Stimulated activated naive CD4-positive, alpha-beta T cell treated with Interleukin-2 at 50 U/mL for 16 hours (primary cell): ENCODE measurements around the gene CDKN2AIPNL.
A peak's percentile ranks its signal among the peaks of the same experiment; 100 is the strongest.

Source experiments
- DNase-seq: peaks from one replicate; lab custom pipeline; 2025; lab: John Stamatoyannopoulos, UW

Gene CDKN2AIPNL

GRCh38 chr5:134411546-134412266 lies at the start of gene CDKN2AIPNL:
Gene CDKN2AIPNL (minus strand): TSS chr5:134411881. CDS start chr5:134411854, 27 bp downstream.
- peak; percentile 87 for DNase-seq

- no peak for DNase-seq
Measured at GRCh38 chr5:134460551-134460950, 48.9 kb upstream of the CDKN2AIPNL start.

GRCh38 chr5:134459491-134459890 lies 47.8 kb upstream of the CDKN2AIPNL start:
- DNase-seq: no peak

- DNase-seq: no peak
Measured at GRCh38 chr5:134459010-134459403, 47.3 kb upstream of the CDKN2AIPNL start.

- no peak for DNase-seq
Measured at GRCh38 chr5:134458234-134459009, 46.7 kb upstream of the CDKN2AIPNL start.

- no peak for DNase-seq
Measured at GRCh38 chr5:134457801-134458200, 46.1 kb upstream of the CDKN2AIPNL start.

- no peak for DNase-seq
Measured at GRCh38 chr5:134456825-134457224, 45.1 kb upstream of the CDKN2AIPNL start.

GRCh38 chr5:134455466-134455865 lies 43.8 kb upstream of the CDKN2AIPNL start:
- no peak for DNase-seq

- no peak for DNase-seq
Measured at GRCh38 chr5:134453016-134453415, 41.3 kb upstream of the CDKN2AIPNL start.

GRCh38 chr5:134451936-134452505 lies 40.3 kb upstream of the CDKN2AIPNL start:
- no peak for DNase-seq

GRCh38 chr5:134451225-134451935 lies 39.7 kb upstream of the CDKN2AIPNL start:
- DNase-seq: no peak

- no peak for DNase-seq
Measured at GRCh38 chr5:134450374-134450773, 38.7 kb upstream of the CDKN2AIPNL start.

- no peak for DNase-seq
Measured at GRCh38 chr5:134449167-134449566, 37.5 kb upstream of the CDKN2AIPNL start.

- DNase-seq: no peak
Measured at GRCh38 chr5:134447815-134448520, 36.3 kb upstream of the CDKN2AIPNL start.

GRCh38 chr5:134446938-134447337 lies 35.3 kb upstream of the CDKN2AIPNL start:
- no peak for DNase-seq

- DNase-seq: no peak
Measured at GRCh38 chr5:134445856-134446818, 34.5 kb upstream of the CDKN2AIPNL start.

GRCh38 chr5:134444941-134445471 lies 33.3 kb upstream of the CDKN2AIPNL start:
- DNase-seq: no peak

- no peak for DNase-seq
Measured at GRCh38 chr5:134440201-134440755, 28.6 kb upstream of the CDKN2AIPNL start.

- no peak for DNase-seq
Measured at GRCh38 chr5:134439210-134439654, 27.6 kb upstream of the CDKN2AIPNL start.

GRCh38 chr5:134438721-134439123 lies 27.0 kb upstream of the CDKN2AIPNL start:
- DNase-seq: no peak
